LHCN-M2 (cell line): Measurements from ENCODE around the gene POMZP3. TPM values are rescaled to one million over a fixed set of nuclear protein-coding genes. Genes with fewer than 3 reads are reported as not detected.
"Not testable (repeated sequence)": the region's sequence is repeated elsewhere in the genome, so short reads cannot be mapped to it uniquely, and the experiment has no call there.

Experiments
- DNase-seq: peaks from one replicate; pipeline ENCODE4 v3.0.0-alpha.2; 2012; ENCODE audit warnings: low read depth
- polyA plus RNA-seq: library from polyadenylated mRNA; unstranded; fragments of >200 nt; gene quantifications from one replicate; pipeline ENCODE4 v1.2.1, GENCODE V29; 2012; ENCODE audit warnings: missing spikeins
- total RNA-seq: library from RNA; depleted of rRNA; stranded (reverse); fragments of >200 nt; gene quantifications from 2 replicates; pipeline ENCODE4 v1.2.3, GENCODE V29; 2014; rRNA removed

Gene POMZP3
- total RNA-seq: 18.1 and 25.8 TPM in 2 replicates
- 71.0 TPM for polyA plus RNA-seq

- peak; percentile 49 for DNase-seq
Observed at GRCh38 chr7:76626989-76627642, at the start of gene POMZP3. Gene POMZP3, minus strand, starts transcription at chr7:76627279. Its CDS starts 1,215 bp downstream, at chr7:76626064.

DNA sequence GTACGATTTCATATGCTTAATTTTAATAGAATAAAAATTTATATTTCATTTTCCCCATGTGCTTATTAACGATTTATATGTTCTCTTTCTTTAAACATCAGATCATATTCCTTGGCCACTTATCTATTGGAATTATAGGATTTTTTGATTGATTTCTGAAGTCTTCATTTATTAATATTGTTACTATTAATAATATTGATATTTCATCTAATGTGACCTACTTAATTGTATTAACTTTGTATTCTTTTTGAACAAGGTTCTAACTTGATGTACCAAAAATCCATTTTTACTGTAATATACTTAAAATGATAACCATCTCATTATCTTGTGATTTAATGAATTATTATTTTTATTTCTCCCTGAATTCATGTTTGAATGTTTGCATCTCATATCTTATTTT lies 48.7 kb upstream of the POMZP3 start:
- not testable (repeated sequence) for DNase-seq

GRCh38 chr7:76673346-76673745 lies 46.3 kb upstream of the POMZP3 start:
- not testable (repeated sequence) for DNase-seq

DNA sequence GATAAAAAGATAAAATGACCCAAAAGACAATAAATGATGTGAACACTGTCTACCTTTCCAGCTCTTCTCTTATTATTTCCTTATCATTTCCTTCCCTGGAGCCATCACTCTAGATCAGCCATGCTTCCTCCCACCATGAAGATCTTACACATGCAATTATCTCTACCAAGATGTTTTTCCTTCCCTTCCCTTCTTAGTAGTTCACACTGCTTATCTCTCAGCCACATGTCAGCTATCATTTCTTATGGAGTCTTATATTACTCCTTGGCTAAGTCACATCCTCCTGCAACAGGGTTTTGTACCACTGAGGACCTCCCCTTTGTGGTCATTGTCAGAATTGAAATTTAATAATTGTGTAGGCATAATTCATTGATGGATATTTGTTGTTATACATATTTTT lies 32.1 kb upstream of the POMZP3 start:
- not testable (repeated sequence) for DNase-seq

GRCh38 chr7:76656425-76656824 lies 29.3 kb upstream of the POMZP3 start:
- not testable (repeated sequence) for DNase-seq

GRCh38 chr7:76642620-76643019 lies 15.5 kb upstream of the POMZP3 start:
- DNase-seq: not testable (repeated sequence)

GRCh38 chr7:76637061-76637691 lies 10.1 kb upstream of the POMZP3 start:
- DNase-seq: not testable (repeated sequence)

GRCh38 chr7:76626581-76626980 lies 498 bp downstream of the POMZP3 start:
- DNase-seq: peak; percentile 5

DNA sequence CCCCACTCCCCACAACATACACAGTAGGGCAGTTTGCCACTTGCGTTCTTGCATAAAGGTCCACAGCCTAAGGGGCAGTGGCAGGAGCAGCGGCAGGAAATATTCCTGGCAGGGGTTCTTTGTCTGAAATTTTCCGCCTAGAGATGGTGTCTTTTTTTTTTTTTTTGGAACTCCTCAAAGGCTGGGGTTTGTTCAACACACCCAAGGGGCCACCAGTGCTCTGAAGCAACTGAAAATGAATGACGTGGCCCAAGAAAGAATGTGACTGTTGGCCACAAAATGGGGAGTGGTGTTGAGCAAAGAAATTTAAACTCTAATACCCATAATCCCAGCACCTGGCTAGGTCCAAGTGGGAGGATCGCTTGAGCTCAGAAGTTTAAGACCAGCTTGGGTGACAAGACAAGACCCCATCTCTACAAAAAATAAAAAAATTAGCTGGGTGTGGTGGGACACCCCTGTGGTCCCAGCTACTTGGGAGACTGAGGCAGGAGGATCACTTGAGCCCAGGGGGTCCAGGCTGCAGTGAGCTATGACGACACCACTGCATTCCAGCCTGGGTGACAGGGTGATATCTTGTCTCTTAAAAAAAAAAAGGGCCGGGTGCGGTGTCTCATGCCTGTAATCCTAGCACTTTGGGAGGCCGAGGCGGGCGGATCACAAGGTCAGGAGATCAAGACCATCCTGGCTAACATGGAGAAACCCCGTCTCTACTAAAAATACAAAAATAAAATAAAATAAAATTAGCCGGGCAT lies 7.5 kb downstream of the POMZP3 start:
- not testable (repeated sequence) for DNase-seq

GRCh38 chr7:76613783-76614182 lies 13.3 kb downstream of the POMZP3 start:
- DNase-seq: not testable (repeated sequence)

DNA sequence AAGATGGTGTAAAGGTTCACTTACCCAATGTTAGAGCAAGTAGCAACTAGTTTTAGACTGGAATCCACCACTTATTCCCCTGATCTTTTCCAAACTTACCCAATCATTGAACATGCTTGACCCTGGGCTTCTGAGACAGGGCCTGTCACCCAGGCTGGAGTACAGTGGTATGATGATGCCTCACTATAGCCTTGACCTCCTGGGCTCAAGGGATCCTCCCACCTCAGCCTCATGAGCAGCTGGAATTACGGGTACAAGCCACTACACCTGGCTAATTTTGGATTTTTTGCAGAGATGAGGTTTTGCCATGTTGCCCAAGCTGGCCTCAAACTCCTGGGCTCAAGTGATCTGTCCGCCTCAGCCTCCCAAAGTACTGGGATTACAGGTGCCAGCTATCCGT lies 14.8 kb downstream of the POMZP3 start:
- DNase-seq: not testable (repeated sequence)

DNA sequence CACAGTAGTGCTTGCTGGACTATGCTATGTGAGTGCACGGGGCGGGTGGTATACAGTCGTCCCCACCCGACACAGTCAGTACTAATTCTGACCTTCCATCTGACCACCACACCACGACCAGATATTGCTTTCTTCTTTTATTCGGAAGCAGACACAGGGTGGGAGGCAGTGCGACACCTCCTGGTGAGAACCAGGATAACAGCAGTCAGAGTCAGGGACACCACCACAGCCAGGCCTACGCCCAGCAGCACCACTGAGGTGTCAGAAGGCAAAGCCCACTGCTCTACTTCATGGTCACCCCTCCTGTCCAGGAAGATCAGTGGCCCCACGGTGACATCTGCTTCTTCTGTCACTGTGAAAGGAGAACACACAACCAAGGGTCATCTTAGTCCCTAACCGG lies 17.2 kb downstream of the POMZP3 start:
- DNase-seq: not testable (repeated sequence)

- DNase-seq: not testable (repeated sequence)
Observed at GRCh38 chr7:76608469-76608868, 18.6 kb downstream of the POMZP3 start.

DNA sequence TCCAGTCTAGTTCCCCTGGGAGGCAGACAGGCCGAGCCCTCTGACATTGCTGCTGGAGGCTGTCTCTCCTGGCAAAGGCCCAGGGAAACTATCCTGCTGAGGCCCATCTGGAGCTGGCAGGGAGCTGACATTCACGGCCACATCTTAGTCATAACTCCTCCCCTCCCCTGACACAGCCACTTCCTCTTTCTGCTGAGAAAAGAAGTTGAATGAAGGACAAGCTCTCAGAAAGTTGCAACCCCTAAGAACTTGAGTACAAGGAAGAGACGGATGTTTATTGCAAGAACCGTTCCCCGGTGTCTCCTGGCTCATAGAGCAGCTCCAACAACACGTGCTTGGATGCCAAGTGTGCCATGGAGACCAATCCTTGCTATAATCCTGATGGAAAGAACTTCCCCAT lies 21.1 kb downstream of the POMZP3 start:
- DNase-seq: peak; percentile 89

DNA sequence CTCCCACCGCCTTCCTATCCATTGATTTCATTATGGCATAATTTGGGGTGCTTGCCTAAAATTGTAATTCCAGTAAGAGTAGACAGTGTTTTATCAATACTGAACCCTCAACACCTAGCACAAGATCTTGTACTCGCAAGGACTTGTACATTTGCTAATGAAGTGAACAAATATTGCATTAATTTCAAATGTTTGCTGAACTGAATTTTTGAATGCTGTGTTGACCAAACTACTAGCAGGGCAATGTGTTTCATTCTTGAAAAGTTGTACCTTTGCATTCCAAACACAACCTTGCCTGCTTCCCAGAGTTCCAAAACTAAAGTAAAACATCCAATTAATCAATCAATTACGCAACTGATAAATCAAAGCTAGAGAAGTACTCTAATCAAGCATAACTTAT lies 26.4 kb downstream of the POMZP3 start:
- not testable (repeated sequence) for DNase-seq

GRCh38 chr7:76600116-76600482 lies 27.0 kb downstream of the POMZP3 start:
- not testable (repeated sequence) for DNase-seq

DNA sequence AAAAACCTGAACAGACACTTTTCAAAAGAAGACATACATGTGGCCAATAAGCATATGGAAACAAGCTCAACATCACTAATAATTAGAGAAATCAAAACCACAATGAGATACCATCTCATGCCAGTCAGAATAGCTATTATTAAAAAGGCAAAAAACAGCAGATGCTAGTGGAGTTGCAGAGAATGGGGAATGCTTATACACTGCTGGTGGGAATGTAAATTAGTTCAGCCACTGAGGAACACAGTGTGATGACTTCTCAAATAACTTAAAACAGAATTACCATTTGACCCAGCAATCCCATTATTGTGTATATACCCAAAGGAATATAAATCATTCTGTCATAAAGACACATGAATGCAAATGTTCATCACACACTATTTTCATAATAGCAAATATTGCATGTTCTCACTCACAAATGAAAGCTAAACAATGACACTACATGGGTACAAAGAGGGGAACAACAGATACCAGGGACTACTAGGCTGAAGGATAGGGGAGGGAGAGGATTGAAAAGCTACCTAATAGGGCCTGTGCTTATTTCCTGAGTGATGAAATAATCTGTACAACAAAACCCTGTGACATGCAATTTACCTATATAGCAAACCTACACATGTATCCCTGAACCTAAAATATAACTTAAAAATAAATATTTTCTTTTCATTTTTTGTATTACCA lies 28.4 kb downstream of the POMZP3 start:
- DNase-seq: not testable (repeated sequence)

GRCh38 chr7:76597288-76597687 lies 29.8 kb downstream of the POMZP3 start:
- DNase-seq: not testable (repeated sequence)

GRCh38 chr7:76592694-76593093 lies 34.4 kb downstream of the POMZP3 start:
- DNase-seq: not testable (repeated sequence)

- DNase-seq: not testable (repeated sequence)
Observed at GRCh38 chr7:76591602-76592304, 35.3 kb downstream of the POMZP3 start.

GRCh38 chr7:76591033-76591432 lies 36.0 kb downstream of the POMZP3 start:
- DNase-seq: not testable (repeated sequence)
